ENCODE results near the gene CMKLR1.

- TF ChIP-seq TCF15 (CRISPR knock-in tag; IDR thresholded peaks at IDR 0.05) = no peak
- TF ChIP-seq RFX5 (IDR thresholded peaks at IDR 0.05; ENCODE audit: low read depth, low read length) = no peak
- TF ChIP-seq ZBTB7A (IDR thresholded peaks at IDR 0.05; ENCODE audit: borderline replicate concordance, control insufficient read depth, low read depth, low read length) = no peak
- no peak for TF ChIP-seq POLR2A (conservative IDR thresholded peaks at IDR 0.05)
- TF ChIP-seq TRIM28 (IDR thresholded peaks at IDR 0.05) = no peak
- TF ChIP-seq ZNF239 (CRISPR knock-in tag; IDR thresholded peaks at IDR 0.05) = no peak
- TF ChIP-seq RCOR1 (IDR thresholded peaks at IDR 0.05; ENCODE audit: borderline replicate concordance in 1 of 2, low read depth in 2 of 2, low read length in 2 of 2) = no peak
- no peak for TF ChIP-seq TCF7L2 (IDR thresholded peaks at IDR 0.05; ENCODE audit: low read depth, low read length)
- TF ChIP-seq POLR2AphosphoS5 (IDR thresholded peaks at IDR 0.05; ENCODE audit: control insufficient read depth, insufficient read depth, low read depth, low read length) = no peak
Observed at GRCh38 chr12:108377260-108377659, 38.1 kb upstream of the CMKLR1 start.

Data from K562 (cell line).